KOPT-K1 (cell line): ENCODE results near the gene MID1.

ENCODE experiments used
- H3K27ac ChIP-seq: fragments of 200-600 bp; sonication (generic); 2 replicates; pipeline ENCODE4 v1.5.1; 2016; ENCODE audit warnings: antibody characterized with exemption, mild to moderate bottlenecking, low read depth, low read length; ENCODE audit not compliant: poor library complexity, severe bottlenecking
- H3K36me3 ChIP-seq: fragments of 200-600 bp; sonication (generic); 2 replicates; pipeline ENCODE4 v1.5.1; 2017; ENCODE audit warnings: antibody characterized with exemption, mild to moderate bottlenecking, low read length, moderate library complexity; ENCODE audit not compliant: insufficient read depth
- H3K9me3 ChIP-seq: fragments of 200-600 bp; sonication (generic); 2 replicates; pipeline ENCODE4 v1.5.1; 2017; ENCODE audit warnings: antibody characterized with exemption, low read length, mild to moderate bottlenecking; ENCODE audit not compliant: insufficient read depth, poor library complexity, severe bottlenecking

The MID1 gene

DNA sequence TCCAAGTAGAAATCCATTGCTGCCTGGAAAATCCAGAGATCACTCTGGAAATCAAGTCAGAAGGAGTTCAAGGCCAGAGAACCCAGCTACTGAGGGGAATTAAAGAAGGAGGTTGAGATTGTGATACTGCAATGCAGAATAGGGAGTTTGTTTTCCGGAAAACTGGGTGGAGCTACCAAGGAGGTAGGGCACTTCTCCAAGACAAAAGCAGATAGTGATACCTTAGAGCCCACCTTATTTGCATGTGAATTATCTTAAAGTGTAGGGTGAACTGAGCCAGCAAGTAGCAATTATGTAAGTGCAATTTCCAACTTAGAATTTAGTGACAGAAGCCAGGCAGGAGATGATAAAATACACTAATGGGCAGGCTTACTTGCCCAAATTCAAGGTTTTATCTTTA is 178.9 kb downstream of the MID1 start:
- no peak overlapping the region for H3K27ac ChIP-seq
- H3K9me3 ChIP-seq: no peaks in the 10 kb centered on the region
- H3K36me3 ChIP-seq: no peaks in the 10 kb centered on the region

DNA sequence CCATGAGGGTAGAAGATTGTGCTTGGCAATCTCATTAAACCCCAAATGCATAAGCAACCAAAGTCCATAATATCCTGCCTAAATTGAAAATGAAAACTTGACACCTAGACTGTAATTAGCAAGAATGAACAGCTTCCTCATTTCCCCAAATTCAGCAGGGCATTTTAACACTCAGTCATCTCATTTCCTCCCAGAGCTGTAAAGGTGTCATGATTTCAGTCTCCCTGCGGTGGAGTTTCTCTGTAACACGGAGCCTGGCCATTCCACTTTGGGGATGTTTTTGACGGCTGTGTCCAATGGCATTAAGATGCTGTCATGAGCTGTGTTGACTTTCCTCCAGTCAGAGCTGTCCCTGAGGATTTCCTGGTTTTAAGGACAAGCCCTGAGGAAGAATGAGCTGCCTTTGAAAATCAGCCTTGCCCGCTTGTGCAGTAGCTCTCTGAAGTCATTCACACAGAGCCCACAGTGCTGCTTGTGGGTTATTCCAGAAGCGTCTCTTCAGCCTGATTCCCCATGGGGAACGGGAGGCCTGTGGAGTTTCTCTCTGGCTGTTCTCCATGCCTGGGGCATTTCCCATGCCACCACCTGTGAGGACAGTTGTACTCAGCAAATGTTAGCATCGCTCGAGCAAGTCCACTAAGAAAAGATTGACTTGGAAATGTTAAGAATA is 187.0 kb downstream of the MID1 start:
- no peak overlapping the region for H3K27ac ChIP-seq
- H3K36me3 ChIP-seq: no peaks in the 10 kb centered on the region
- no peaks in the 10 kb centered on the region for H3K9me3 ChIP-seq

DNA sequence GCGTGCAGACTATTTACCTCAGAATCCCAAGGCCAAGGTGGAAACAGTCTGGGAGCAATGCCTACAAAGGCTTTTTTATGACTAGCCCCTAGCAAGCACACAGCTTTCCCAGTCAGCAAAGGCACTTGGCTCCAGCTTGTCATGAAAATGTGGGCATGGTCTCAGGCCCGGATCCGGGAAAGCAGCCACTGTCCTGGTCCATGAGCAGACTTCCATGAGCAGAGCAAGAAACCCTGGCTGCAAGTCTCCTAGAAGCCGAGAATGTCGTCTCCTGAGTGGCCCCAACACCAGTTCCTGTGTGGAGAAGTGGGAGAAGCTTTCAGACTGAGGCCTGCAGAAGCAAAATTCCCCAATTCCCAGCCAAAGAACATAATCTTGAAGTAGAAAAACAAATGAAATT is 190.5 kb downstream of the MID1 start:
- Histone ChIP-seq H3K9me3 (no peaks in the 10 kb centered on the region), H3K27ac (no peak overlapping the region), H3K36me3 (no peaks in the 10 kb centered on the region)

DNA sequence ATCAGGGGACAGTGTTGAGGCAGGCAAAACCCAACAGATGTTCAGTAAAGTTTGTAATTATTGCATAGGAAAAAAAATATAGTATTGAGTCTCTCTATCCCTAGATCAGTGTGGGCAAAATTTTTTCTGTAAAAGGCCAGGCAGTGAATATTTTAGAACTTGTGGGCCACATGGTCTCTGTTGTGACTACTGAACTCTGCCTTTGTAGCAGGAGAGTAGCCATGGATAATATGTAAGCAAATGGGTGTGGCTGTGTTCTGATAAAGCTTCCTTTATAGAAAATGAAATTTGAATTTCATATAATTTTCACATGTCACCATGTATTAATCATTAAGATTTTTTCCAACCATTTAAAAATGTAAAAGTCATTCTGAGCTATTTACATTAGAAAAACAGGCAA is 193.1 kb downstream of the MID1 start:
- H3K9me3 ChIP-seq: no peaks in the 10 kb centered on the region
- no peaks in the 10 kb centered on the region for H3K36me3 ChIP-seq
- H3K27ac ChIP-seq: no peak overlapping the region

DNA sequence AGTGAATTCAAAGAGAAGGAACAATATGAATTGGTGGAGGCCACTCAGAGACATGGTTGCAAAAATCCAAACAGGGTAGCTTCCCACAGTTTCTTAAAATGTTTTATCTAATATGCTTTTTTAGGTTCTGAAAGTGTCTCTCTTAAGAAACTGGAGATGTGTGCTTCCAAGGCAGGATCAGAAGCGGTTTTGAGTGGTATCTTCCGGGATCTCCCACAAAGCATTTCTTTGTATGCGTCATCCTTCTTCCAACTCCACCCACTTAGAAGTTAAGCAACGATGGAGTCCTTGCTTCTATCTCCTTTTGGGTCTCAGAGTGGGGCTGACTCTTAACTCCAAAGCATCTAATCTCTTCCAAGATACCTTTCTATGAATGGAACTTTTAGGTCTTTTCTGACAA is 196.7 kb downstream of the MID1 start:
- Histone ChIP-seq H3K9me3 (no peaks in the 10 kb centered on the region), H3K27ac (no peak overlapping the region), H3K36me3 (no peaks in the 10 kb centered on the region)

DNA sequence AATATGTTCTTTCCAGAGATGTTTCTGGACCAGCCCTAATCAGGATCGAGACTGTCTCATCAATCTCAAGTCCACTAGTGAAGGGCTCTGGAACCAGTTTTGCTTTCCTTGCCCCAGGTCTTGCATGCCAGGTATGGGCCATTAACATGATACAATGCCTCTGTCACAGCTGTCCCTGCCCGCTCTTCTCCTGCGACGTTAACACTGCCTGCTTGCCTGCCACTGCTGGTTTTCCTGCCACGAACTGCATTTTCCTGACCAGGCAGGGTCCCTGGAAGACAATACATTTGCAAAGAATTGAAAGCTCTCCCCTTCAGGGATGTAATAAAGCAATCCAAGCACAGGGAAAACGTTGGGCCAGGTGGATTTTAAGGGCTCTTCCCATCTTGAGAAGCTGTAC is 200.3 kb downstream of the MID1 start:
- Histone ChIP-seq H3K27ac (no peak overlapping the region), H3K9me3 (no peaks in the 10 kb centered on the region), H3K36me3 (no peaks in the 10 kb centered on the region)

DNA sequence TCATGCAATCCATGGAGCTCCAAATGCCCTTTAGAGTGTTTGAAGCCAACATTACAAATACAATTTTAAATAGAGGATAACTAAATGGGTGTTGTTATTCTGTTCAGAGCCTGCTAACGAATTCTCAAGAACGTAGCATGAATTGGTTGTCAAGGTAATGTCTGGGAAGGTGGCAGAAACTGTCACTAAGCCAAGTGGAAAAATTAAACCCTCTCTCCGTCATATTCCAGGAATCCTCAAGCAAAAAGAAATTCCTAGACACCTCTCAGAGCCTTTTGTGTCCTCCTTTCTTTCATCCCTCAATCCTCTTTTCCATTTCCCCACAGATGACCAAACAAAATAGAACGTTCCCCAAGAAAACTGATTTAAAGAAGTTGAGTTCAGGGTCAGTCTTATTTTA is 204.0 kb downstream of the MID1 start:
- H3K27ac ChIP-seq: no peak overlapping the region
- no peaks in the 10 kb centered on the region for H3K9me3 ChIP-seq

DNA sequence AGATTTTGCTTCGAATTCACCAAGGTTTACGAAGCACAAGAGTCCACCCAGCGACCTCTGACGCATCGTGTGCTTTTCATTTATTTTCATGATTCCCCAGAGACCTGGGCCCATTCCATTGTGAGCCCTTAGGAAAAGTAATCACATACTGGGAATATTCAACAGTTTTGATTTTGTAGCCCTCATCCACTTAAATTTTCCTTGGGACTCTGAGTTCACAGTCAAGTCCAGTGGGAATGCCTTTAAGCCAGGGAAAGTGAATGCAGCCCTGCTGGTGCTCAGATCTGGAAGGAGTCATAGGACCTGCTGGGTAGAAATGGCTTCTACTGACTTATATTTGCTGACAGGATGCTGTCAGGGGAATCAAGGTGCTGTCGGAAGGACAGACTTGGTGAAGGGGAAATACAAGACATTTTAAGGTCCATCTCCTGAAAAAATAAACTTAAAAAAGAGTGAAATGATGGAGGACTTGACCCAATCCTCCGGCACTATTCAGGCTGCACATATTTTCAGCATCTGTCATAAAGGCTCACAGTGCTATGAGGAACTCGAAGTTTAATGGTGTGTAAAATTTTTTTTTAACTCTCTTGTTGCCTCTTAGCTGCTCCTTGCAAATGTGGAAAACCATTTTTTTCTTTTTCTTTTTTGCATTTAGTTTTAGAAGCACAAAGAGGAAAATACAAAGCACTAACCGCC is 204.9 kb downstream of the MID1 start:
- no peak overlapping the region for H3K27ac ChIP-seq
- H3K9me3 ChIP-seq: no peaks in the 10 kb centered on the region

More for the DNA sequence above, 204.0 kb downstream of the MID1 start:
- H3K36me3 ChIP-seq: no peaks in the 10 kb centered on the region

DNA sequence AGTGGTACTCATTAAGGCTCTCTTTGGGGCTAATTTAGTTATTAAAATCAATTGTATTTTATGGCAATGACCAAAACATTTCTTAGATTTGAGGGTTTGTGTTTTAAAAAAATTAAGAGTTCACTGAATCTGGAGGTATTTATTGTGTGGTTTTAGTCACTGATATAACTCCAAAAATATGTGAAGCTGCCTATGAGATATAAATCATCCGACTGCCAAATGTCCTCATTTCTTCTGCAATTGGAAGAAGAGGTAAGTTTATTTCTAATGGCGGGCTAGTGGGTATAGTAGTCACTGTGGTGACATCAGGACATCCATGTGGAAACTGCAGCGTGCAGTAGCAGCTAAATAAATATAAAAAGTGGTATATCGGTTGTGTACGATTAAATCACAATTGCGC is 205.5 kb downstream of the MID1 start:
- Histone ChIP-seq H3K9me3 (no peaks in the 10 kb centered on the region), H3K27ac (no peak overlapping the region)

More for the DNA sequence above, 204.9 kb downstream of the MID1 start:
- no peaks in the 10 kb centered on the region for H3K36me3 ChIP-seq

DNA sequence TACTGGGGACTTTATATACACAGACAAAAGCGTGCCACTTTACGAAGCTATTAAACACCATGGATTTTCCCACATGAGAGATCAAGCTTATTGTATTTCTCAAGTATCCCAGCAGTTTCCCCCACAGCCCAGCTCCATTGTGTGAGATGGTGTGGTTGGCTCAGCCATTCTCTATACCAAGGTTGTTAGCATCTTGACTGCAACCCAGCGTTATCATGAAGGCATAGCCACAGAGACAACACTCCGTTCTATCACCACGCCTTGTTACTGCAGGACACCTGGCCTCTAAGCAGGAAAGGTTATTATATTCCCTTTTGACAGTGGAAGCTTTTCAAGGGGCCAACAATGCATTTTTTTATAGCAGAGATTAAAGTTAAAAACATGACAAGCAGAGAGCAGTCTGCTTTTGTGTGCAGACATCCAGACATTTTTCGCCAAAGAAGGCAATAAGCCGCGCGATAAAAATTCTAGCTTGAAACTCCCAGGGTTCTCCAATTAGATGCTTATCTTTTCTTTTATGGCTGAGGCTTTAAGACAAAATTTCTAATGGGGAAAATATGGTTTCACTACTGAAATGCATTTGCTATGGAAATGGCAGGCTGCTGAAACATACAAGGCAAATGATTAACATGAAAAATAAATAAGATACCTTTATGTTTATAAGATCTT is 206.1 kb downstream of the MID1 start:
- no peak overlapping the region for H3K27ac ChIP-seq
- no peaks in the 10 kb centered on the region for H3K9me3 ChIP-seq
- no peaks in the 10 kb centered on the region for H3K36me3 ChIP-seq

More for the DNA sequence above, 205.5 kb downstream of the MID1 start:
- H3K36me3 ChIP-seq: no peaks in the 10 kb centered on the region

DNA sequence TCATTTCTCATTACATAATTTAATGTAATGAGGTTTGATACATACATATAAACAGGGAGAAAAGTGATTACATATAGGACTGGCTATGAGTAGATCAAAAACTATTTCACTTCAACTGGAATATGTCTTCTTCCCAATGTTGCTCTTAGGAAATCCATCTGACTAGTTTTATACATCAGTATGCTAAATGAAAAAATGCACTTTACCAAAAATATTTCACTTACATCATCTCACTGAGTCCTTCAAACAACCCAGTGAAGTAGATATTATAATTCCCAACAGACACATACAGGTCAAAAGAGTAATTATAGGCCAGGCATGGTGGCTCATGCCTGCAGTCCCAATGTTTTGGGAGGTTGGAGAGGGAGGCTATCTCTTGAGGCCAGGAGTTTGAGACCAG is 215.9 kb downstream of the MID1 start:
- H3K9me3 ChIP-seq: no peaks in the 10 kb centered on the region

DNA sequence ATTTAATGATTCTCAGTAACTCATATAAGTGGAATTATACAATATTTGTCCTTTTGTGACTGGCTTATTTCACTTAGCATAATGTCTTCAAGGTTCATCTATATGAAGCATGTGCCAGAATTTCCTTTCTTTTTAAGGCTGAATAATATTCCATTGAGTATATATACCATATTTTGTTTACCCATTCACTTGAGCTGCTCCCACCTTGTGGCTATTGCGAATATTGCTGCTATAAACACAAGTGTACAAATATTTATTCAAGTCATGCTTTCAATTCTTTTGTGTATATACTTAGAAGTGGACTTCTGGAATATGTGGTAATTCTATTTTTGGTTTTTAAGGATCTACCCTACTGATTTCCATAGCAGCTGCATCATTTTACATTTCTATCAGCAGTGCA is 219.1 kb downstream of the MID1 start:
- no peaks in the 10 kb centered on the region for H3K9me3 ChIP-seq
- H3K36me3 ChIP-seq: no peaks in the 10 kb centered on the region
- H3K27ac ChIP-seq: no peak overlapping the region

More for the DNA sequence above, 215.9 kb downstream of the MID1 start:
- Histone ChIP-seq H3K27ac (no peak overlapping the region), H3K36me3 (no peaks in the 10 kb centered on the region)

DNA sequence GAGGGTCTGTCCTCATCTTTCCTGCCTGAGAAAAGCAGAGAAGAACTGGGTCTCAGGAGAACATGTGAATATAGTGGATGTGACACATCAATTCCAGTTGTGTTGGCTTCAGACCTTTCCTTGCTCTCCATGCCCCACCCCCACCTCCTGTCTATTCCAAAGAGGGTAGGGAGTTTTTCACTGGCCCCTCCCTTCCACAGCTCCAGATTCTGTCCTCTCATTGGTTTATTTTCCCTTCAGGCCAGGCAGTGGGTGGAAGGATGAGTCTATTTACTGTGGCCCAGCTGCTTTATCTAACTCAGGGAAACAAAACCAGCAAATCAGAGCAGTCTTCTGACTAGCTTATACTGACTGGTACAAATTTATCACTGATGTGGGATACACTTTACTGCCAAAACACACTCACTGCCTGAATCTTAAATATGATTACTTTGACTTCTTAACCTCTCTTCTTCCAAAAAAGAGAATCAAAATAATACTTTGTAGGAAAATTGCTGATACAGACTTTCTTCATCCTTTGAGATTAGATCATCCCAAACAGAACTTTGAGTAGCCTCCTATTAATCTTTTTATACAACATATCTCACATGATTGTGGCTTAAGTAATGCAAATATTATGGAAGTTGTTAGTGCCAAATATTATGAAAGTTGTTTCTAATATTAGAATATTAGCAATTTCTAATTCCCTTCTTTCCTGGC is 221.2 kb downstream of the MID1 start:
- no peaks in the 10 kb centered on the region for H3K9me3 ChIP-seq
- H3K36me3 ChIP-seq: no peaks in the 10 kb centered on the region
- no peak overlapping the region for H3K27ac ChIP-seq

DNA sequence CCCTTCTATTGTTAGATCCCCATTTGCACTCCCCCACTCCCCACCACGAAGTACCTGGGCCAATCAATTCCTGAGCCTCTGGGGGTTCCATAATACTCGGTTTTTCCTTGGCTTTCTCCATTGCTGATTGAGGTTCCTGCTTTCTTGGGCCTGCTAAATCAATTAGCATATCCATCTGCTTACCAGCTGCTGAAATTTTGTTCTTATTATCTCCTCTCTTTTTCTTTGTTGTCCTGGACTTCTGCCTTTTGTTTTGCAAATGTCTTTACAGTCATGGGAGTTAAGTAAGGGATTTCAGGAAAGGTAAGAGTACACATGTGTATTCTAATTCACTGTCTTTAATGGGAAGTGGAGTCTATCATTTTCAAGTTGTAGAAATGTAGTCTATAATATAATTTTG is 222.2 kb downstream of the MID1 start:
- Histone ChIP-seq H3K27ac (no peak overlapping the region), H3K9me3 (no peaks in the 10 kb centered on the region)

DNA sequence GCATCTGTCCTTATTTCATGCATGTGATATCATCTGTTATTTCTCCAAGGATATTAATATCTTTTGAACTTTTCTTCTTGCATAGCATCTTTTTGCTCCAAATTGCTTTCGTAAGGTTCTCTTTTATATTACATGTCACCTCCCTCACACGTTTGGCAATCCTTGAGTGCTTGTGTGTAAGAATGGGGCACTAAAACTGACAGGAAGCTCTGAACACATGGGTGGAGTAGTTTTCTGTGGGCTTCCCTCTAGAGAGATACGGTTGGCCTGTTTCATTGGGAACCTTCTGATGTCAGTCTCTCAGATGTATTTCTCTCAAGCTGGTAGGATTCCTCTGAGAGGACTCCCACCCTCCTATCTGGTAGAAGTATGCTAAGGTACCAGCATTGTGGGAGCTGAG is 223.0 kb downstream of the MID1 start:
- no peaks in the 10 kb centered on the region for H3K9me3 ChIP-seq
- H3K27ac ChIP-seq: no peak overlapping the region
- no peaks in the 10 kb centered on the region for H3K36me3 ChIP-seq

More for the DNA sequence above, 222.2 kb downstream of the MID1 start:
- no peaks in the 10 kb centered on the region for H3K36me3 ChIP-seq
